Testis (tissue), 3 donors: ENCODE measurements around the gene RIOK1. TPM values are rescaled to one million over a fixed set of nuclear protein-coding genes. Genes with fewer than 3 reads are reported as not detected.

Experiments used
- DNase-seq: peaks from one replicate; pipeline ENCODE4 v3.0.0-alpha.2; 2019
- H3K27ac ChIP-seq, 2 donors: fragments of 200-600 bp; sonication (generic); one replicate each; pipeline ENCODE4 v1.5.1; 2019
- H3K27me3 ChIP-seq: fragments of 200-600 bp; sonication (generic); one replicate; pipeline ENCODE4 v1.5.1; 2019
- H3K36me3 ChIP-seq: fragments of 200-600 bp; sonication (generic); one replicate; pipeline ENCODE4 v1.5.1; 2017; ENCODE audit warnings: low read depth; ENCODE audit errors: missing control alignments
- H3K4me1 ChIP-seq: fragments of 200-600 bp; sonication (generic); one replicate; pipeline ENCODE4 v1.5.1; 2019
- H3K4me3 ChIP-seq, 2 donors: fragments of 200-600 bp; sonication (generic); one replicate each; pipeline ENCODE4 v1.5.1; 2017 to 2019
- H3K9me3 ChIP-seq: fragments of 200-600 bp; sonication (generic); one replicate; pipeline ENCODE4 v1.5.1; 2017
- CTCF ChIP-seq, 3 experiments: fragments of 450-650 bp in 2 of 3; fragments of 200-600 bp in 1 of 3; sonication (generic) in 1 of 3; IDR thresholded peaks; one replicate each; pipeline ENCODE4 v1.5.1; 2016 to 2019; ENCODE audit warnings: antibody characterized with exemption in 3 of 3, mild to moderate bottlenecking in 2 of 3, moderate library complexity in 1 of 3
- POLR2A ChIP-seq: fragments of 450-650 bp; IDR thresholded peaks from one replicate; pipeline ENCODE4 v1.6.1; 2017; ENCODE audit warnings: antibody characterized with exemption, mild to moderate bottlenecking, moderate library complexity
- WGBS, 2 donors: methylation state at CpG; one replicate each; pipeline ENCODE4 v1.1.5; 2018; 5-methylcytosine and 5-hydroxymethylcytosine counted together
- intact Hi-C: fragments of 100-400 bp; cut with DNase I; formaldehyde crosslinking; loops from one replicate; pipeline ENCODE4 v1.15.1; 2023; ENCODE audit warnings: low total_unique reads
- polyA plus RNA-seq: library from polyadenylated mRNA; stranded (reverse); fragments of 350-450 nt; fragmentation: Illumina TruSeq; extraction: RNeasy Lipid Tissue Mini Kit (QIAGEN cat#74804); gene quantifications from one replicate; pipeline ENCODE4 v1.2.3, GENCODE V29; 2014; ENCODE audit warnings: low read depth, low replicate concordance; ENCODE audit not compliant: insufficient read depth
- total RNA-seq, 2 donors: library from RNA; depleted of rRNA; stranded (reverse); fragments of >200 nt; gene quantifications; one replicate each; pipeline ENCODE4 v1.2.3, GENCODE V29; 2016

Gene RIOK1
- total and polyA plus RNA-seq, 3 donors from 2014 or later = 25.1 to 37.5 (median 29.8) TPM

DNA sequence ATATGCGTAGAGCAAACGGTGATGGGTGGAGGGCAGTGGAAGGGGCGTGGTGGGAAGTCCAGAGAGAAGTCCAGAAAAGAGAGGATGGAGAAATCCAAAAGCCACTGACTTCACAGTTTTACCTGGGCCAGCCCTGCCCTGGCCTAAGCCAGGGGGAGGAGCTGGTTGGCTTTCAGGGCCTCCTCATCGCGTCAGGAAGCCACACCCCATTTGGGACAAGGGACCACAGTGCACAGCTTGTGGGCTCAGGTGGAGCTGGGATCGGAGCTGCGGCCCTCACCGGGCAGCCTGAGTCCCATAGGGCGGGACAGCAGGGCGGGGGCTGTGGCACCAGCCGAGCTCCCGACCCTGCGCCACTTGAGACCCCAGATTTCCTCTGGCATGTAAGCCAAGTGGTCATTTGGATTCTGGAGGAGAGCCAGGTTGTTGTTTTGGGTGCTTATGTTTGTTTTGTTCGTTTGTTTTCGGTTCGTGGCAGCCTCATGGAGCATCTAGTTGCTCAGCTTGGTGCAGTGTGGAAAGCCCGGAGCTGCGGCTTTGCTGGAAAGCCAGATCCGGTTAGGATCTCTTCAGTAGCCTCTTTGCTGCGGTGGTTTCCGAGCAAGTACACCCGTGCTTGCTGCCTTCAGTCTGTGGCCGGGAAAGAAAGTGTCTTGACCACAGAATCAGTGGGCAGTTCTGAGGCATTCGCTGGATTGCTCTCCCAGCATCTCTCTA is 42.2 kb downstream of the RIOK1 start:
- Histone ChIP-seq H3K4me3 (no peak overlapping the region), H3K4me1 (no peaks in the 10 kb centered on the region), H3K27me3 (no peaks in the 10 kb centered on the region), H3K27ac (no peak overlapping the region), H3K9me3 (no peaks in the 10 kb centered on the region), H3K36me3 (no peaks in the 10 kb centered on the region)
- TF ChIP-seq CTCF (IDR thresholded peaks at IDR 0.05) (no peak), POLR2A (no peak)
- intact Hi-C loops = no loop called here
- 40 to 49% methylated on average over 3 to 22 of the region's 24 CpGs for WGBS, 2 donors
- no peak for DNase-seq

GRCh38 chr6:7432391-7433120 is 42.9 kb downstream of the RIOK1 start:
- TF ChIP-seq CTCF (IDR thresholded peaks at IDR 0.05) = no peak
- TF ChIP-seq POLR2A = no peak
- Histone ChIP-seq H3K27me3 (no peaks in the 10 kb centered on the region), H3K36me3 (no peaks in the 10 kb centered on the region), H3K27ac (no peak overlapping the region), H3K9me3 (no peaks in the 10 kb centered on the region), H3K4me3 (no peak overlapping the region), H3K4me1 (no peaks in the 10 kb centered on the region)
- DNase-seq = no peak
- WGBS, 2 donors = 52 to 54% methylated on average over 16 of the region's 16 CpGs
- intact Hi-C loops = no loop called here

DNA sequence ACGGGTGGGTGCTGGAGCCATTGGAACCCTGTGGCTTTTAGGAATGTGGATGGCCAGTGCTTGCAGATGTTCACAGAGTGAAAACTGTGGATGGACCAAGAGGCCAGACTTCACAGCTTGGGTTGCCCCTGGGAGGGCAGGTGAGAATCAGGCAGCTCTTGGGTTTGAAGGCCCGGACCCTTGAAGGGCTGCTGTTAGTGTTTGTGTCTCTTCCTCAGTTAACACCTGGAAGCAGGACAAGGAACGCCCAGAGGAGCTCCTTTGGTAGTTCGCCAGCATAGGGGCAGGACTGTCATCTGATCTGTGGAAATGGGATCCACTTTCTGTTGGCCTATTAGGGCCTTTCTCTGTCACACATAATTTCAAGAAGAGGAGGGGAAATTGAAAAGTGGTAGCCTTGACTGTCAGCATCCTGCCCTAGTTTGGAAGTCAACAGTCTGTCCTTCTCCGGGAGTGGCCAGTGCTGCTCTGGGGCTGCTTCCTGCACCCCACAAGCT is 43.6 kb downstream of the RIOK1 start:
- Histone ChIP-seq H3K36me3 (no peaks in the 10 kb centered on the region), H3K4me1 (no peaks in the 10 kb centered on the region), H3K4me3 (no peak overlapping the region), H3K9me3 (no peaks in the 10 kb centered on the region), H3K27ac (no peak overlapping the region), H3K27me3 (no peaks in the 10 kb centered on the region)
- no peak for TF ChIP-seq CTCF (IDR thresholded peaks at IDR 0.05)
- no peak for TF ChIP-seq POLR2A
- 76% methylated on average over 3 to 5 of the region's 5 CpGs for WGBS, 2 donors
- DNase-seq = no peak
- intact Hi-C loops = no loop called here

GRCh38 chr6:7434672-7435071 is 45.1 kb downstream of the RIOK1 start:
- TF ChIP-seq CTCF (IDR thresholded peaks at IDR 0.05) = no peak
- no peak for TF ChIP-seq POLR2A
- intact Hi-C loops = no loop called here
- 88 to 89% methylated on average over 1 of the region's 1 CpG for WGBS, 2 donors
- no peak for DNase-seq
- Histone ChIP-seq H3K27me3 (no peaks in the 10 kb centered on the region), H3K4me3 (no peak overlapping the region), H3K4me1 (no peaks in the 10 kb centered on the region), H3K36me3 (no peaks in the 10 kb centered on the region), H3K27ac (no peak overlapping the region), H3K9me3 (no peaks in the 10 kb centered on the region)
